DOHH2 (cell line): Measurements from ENCODE around the gene RORC.

Experiments used
- EZH2phosphoT487 ChIP-seq: fragments of 200-600 bp; sonication (generic); IDR thresholded peaks from 2 replicates; pipeline ENCODE4 v1.6.1; 2017; ENCODE audit warnings: borderline replicate concordance, mild to moderate bottlenecking, antibody characterized with exemption, low read length, moderate library complexity, mixed read lengths
- TF ChIP-seq, protein P1 (sequence below): fragments of 200-600 bp; sonication (generic); IDR thresholded peaks from one replicate; pipeline ENCODE4 v1.5.1; 2014; ENCODE audit warnings: antibody characterized with exemption, mild to moderate bottlenecking, low read depth, low read length; ENCODE audit not compliant: poor library complexity, severe bottlenecking

DNA sequence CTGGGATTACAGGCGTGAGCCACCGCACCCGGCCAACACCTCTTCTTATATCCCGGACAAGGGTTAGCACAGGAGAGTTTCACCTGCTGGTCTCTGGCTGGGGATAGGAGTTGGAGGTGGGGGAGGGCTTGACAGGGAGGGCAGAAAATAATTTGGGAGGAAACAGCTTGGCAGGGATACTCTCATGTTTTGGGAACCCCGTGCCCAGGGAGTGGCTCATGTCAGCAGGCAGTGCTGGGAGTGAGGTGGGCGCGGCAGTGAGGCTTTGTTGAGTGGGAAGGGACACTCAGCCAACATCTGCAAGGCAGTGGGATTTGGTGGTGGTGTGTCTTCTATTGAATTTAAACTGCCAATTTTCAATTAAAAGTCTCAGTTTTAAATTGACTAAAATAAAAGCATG lies 23.1 kb upstream of the RORC start:
- TF ChIP-seq, protein P1, sequence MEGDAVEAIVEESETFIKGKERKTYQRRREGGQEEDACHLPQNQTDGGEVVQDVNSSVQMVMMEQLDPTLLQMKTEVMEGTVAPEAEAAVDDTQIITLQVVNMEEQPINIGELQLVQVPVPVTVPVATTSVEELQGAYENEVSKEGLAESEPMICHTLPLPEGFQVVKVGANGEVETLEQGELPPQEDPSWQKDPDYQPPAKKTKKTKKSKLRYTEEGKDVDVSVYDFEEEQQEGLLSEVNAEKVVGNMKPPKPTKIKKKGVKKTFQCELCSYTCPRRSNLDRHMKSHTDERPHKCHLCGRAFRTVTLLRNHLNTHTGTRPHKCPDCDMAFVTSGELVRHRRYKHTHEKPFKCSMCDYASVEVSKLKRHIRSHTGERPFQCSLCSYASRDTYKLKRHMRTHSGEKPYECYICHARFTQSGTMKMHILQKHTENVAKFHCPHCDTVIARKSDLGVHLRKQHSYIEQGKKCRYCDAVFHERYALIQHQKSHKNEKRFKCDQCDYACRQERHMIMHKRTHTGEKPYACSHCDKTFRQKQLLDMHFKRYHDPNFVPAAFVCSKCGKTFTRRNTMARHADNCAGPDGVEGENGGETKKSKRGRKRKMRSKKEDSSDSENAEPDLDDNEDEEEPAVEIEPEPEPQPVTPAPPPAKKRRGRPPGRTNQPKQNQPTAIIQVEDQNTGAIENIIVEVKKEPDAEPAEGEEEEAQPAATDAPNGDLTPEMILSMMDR: no peak
- TF ChIP-seq EZH2phosphoT487: no peak
